ENCODE data around the gene ZNF827.
A peak's percentile ranks its signal among the peaks of the same experiment; 100 is the strongest.

ZNF827 gene

GRCh38 chr4:145861336-145862318 lies 77.0 kb downstream of the ZNF827 start:
- H3K4me3 ChIP-seq (ENCODE audit: control insufficient read depth, low read depth, low read length) = no peak overlapping the region
- TF ChIP-seq CTCF (conservative IDR thresholded peaks at IDR 0.05; ENCODE audit: control insufficient read depth, insufficient read depth, low read depth, low read length) = no peak
- DNase-seq (ENCODE audit: low read depth) = no peak

- no peak for DNase-seq (ENCODE audit: low read depth)
- TF ChIP-seq CTCF (conservative IDR thresholded peaks at IDR 0.05; ENCODE audit: control insufficient read depth, insufficient read depth, low read depth, low read length) = no peak
- H3K4me3 ChIP-seq (ENCODE audit: control insufficient read depth, low read depth, low read length) = no peak overlapping the region
Observed at GRCh38 chr4:145860897-145861296, 77.7 kb downstream of the ZNF827 start.

- no peak for TF ChIP-seq CTCF (conservative IDR thresholded peaks at IDR 0.05; ENCODE audit: control insufficient read depth, insufficient read depth, low read depth, low read length)
- no peak for DNase-seq (ENCODE audit: low read depth)
- no peak overlapping the region for H3K4me3 ChIP-seq (ENCODE audit: control insufficient read depth, low read depth, low read length)
Observed at GRCh38 chr4:145860446-145860845, 78.2 kb downstream of the ZNF827 start.

GRCh38 chr4:145859926-145860325 lies 78.7 kb downstream of the ZNF827 start:
- TF ChIP-seq CTCF (conservative IDR thresholded peaks at IDR 0.05; ENCODE audit: control insufficient read depth, insufficient read depth, low read depth, low read length) = no peak
- H3K4me3 ChIP-seq (ENCODE audit: control insufficient read depth, low read depth, low read length) = no peak overlapping the region
- no peak for DNase-seq (ENCODE audit: low read depth)

DNA sequence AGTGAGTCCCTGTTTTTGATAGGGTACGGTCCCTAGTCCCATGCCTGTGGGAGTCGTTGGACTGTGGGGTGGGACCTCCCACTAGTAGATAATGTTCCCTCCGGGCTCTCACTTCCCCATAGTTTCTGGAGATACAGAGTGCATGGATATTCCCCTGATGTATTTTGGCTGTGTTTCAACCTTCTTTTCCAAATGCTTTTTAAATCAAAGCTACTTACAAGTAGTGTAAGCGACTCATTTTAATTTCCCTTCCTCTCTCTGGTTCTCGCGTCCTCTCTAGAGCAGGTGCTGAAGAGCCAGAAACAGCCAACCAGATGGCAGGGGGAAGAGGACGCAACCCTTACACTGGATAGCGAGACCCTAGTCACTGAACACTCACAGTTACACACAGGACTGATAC lies 79.2 kb downstream of the ZNF827 start:
- TF ChIP-seq CTCF (conservative IDR thresholded peaks at IDR 0.05; ENCODE audit: control insufficient read depth, insufficient read depth, low read depth, low read length) = no peak
- no peak for DNase-seq (ENCODE audit: low read depth)
- no peak overlapping the region for H3K4me3 ChIP-seq (ENCODE audit: control insufficient read depth, low read depth, low read length)

DNA sequence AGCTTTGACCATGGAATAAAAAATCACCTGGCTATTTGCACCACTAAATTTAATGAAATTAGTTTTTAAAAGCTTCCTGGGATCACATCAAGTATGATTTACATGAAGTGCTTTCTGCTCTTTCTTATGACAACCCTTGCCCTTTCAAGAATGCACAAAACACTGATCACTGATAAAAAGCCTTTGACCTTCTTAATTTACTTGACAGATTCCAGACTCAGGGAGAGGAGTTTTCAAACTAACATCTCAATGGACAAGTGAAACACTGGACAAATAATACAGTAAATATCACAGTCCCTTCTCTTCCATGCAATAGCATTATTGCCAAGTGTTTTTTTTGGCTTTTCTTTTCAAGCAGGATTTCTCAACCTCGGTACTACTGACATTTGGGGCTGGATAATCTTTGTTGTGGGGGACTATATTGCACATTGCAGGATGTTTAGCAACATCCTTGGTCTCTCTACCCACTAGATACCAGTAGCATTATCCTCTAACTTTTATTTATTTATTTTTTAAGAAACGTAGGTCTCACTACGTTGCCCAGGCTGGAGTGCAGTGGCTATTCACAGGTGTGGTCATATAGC lies 86.3 kb downstream of the ZNF827 start:
- DNase-seq (ENCODE audit: low read depth) = peak; percentile 36

More for the DNA sequence above, 86.3 kb downstream of the ZNF827 start:
- no peak overlapping the region for H3K4me3 ChIP-seq (ENCODE audit: control insufficient read depth, low read depth, low read length)
- TF ChIP-seq CTCF (conservative IDR thresholded peaks at IDR 0.05; ENCODE audit: control insufficient read depth, insufficient read depth, low read depth, low read length) = no peak
